Vagina (tissue), 2 donors: ENCODE measurements around the gene LRRC74A. TPM values are rescaled to one million over a fixed set of nuclear protein-coding genes. Genes with fewer than 3 reads are reported as not detected.

ENCODE experiments used
- DNase-seq, 2 donors: peaks; one replicate each; pipeline ENCODE4 v3.0.0-alpha.2; 2017; ENCODE audit errors: extremely low spot score in 2 of 2
- H3K27ac ChIP-seq: fragments of 200-600 bp; sonication (generic); one replicate; pipeline ENCODE4 v1.5.1; 2019
- H3K27me3 ChIP-seq: fragments of 200-600 bp; sonication (generic); one replicate; pipeline ENCODE4 v1.5.1; 2019
- H3K36me3 ChIP-seq, 2 donors: fragments of 200-600 bp; sonication (generic); one replicate each; pipeline ENCODE4 v1.5.1; 2017 to 2019
- H3K4me1 ChIP-seq: fragments of 200-600 bp; sonication (generic); one replicate; pipeline ENCODE4 v1.5.1; 2019
- H3K4me3 ChIP-seq, 2 donors: fragments of 200-600 bp; sonication (generic); 1 replicate in 1 of 2; 2 replicates in 1 of 2; pipeline ENCODE4 v1.5.1; 2016 to 2019
- H3K9me3 ChIP-seq: fragments of 200-600 bp; sonication (generic); one replicate; pipeline ENCODE4 v1.5.1; 2019
- CTCF ChIP-seq, 3 experiments: fragments of 450-650 bp in 2 of 3; fragments of 200-600 bp in 1 of 3; sonication (generic) in 1 of 3; IDR thresholded peaks; one replicate each; pipeline ENCODE4 v1.5.1; 2017 to 2019; ENCODE audit warnings: antibody characterized with exemption in 3 of 3, mild to moderate bottlenecking in 2 of 3, moderate library complexity in 2 of 3
- POLR2A ChIP-seq, 2 donors: fragments of 450-650 bp; IDR thresholded peaks; one replicate each; pipeline ENCODE4 v1.6.1; 2017; ENCODE audit warnings: antibody characterized with exemption in 2 of 2, mild to moderate bottlenecking in 2 of 2, moderate library complexity in 2 of 2
- POLR2AphosphoS5 ChIP-seq, 2 donors: sonication (generic); formaldehyde crosslinking; IDR thresholded peaks; one replicate each; pipeline ENCODE4 v1.9.0; 2017; ENCODE audit warnings: antibody characterized with exemption in 2 of 2, mild to moderate bottlenecking in 2 of 2, low read depth in 1 of 2; ENCODE audit not compliant: insufficient read depth in 1 of 2
- intact Hi-C: fragments of 100-400 bp; cut with DNase I; formaldehyde crosslinking; loops from one replicate; pipeline ENCODE4 v1.15.1; 2023
- total RNA-seq: library from RNA; depleted of rRNA; stranded (reverse); fragments of >200 nt; gene quantifications from one replicate; pipeline ENCODE4 v1.2.3, GENCODE V29; 2016

The LRRC74A gene
- total RNA-seq, 1 donor from 2014 or later, result not detected

DNA sequence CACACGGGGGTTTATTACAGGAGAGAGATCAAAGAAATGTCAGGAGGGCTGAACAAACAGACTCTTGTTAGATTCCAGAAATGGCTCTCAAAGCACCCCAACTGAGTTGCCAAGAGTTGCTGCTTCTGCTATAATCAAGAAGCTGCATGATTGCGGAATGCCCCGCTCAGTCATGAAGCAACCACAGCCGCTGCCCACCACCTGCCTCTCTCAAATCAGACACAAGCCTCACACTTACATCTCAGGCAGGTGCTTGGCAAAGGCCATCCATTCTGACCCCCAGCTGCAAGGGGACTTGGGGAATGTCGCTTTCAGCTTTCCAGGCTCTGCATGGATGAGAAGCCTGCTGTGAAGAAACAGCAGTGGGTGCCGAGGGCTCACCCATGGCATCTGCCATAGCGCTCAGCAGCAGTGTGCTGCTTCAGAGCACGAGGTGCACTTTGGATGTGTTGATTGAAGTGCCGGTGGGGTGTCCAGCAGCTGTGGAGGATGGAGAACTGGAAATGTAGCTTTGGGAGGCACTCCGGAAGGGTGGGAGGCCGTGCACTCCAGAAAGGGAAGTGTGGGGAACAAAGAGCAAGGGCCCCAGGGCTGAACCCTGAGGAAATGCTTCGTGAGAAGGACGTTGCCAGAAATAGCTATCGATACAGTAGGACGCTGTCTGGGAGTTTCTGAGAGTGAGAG, 37.7 kb downstream of the LRRC74A start:
- intact Hi-C loops, result no loop called here
- Histone ChIP-seq H3K4me1 (peaks cover 10% of the 10 kb centered on the region), H3K27me3 (no peaks in the 10 kb centered on the region), H3K36me3 (no peaks in the 10 kb centered on the region), H3K4me3 (no peak overlapping the region), H3K27ac (no peak overlapping the region), H3K9me3 (no peaks in the 10 kb centered on the region)
- DNase-seq, result no peak
- no peak for TF ChIP-seq POLR2A (IDR thresholded peaks at IDR 0.05)
- TF ChIP-seq CTCF (IDR thresholded peaks at IDR 0.05), result no peak
- no peak for TF ChIP-seq POLR2AphosphoS5 (IDR thresholded peaks at IDR 0.05; ENCODE audit: insufficient read depth in 1 of 2, low read depth in 1 of 2)

DNA sequence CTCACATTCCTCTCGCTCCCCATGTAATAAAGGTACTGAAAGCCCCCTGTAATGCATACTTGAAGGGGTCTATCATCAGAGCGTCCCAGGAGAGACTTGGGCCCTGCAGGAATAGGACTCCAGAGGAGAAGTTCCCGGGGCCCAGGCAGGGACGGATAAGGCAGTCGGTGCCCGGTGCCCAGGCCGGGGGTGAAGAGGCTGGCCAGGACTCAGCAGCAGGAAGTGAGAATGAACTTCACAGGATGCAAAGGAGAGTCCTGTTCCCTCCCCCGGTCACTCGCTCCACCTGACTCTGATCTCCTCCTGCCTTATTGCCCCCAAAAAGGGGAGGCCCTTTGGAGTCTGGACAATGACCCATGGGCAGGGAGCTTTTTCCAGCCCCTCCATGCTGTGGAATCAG, 40.2 kb downstream of the LRRC74A start:
- TF ChIP-seq CTCF (IDR thresholded peaks at IDR 0.05), result no peak
- TF ChIP-seq POLR2AphosphoS5 (IDR thresholded peaks at IDR 0.05; ENCODE audit: insufficient read depth in 1 of 2, low read depth in 1 of 2), result no peak
- no peak for TF ChIP-seq POLR2A (IDR thresholded peaks at IDR 0.05)

DNA sequence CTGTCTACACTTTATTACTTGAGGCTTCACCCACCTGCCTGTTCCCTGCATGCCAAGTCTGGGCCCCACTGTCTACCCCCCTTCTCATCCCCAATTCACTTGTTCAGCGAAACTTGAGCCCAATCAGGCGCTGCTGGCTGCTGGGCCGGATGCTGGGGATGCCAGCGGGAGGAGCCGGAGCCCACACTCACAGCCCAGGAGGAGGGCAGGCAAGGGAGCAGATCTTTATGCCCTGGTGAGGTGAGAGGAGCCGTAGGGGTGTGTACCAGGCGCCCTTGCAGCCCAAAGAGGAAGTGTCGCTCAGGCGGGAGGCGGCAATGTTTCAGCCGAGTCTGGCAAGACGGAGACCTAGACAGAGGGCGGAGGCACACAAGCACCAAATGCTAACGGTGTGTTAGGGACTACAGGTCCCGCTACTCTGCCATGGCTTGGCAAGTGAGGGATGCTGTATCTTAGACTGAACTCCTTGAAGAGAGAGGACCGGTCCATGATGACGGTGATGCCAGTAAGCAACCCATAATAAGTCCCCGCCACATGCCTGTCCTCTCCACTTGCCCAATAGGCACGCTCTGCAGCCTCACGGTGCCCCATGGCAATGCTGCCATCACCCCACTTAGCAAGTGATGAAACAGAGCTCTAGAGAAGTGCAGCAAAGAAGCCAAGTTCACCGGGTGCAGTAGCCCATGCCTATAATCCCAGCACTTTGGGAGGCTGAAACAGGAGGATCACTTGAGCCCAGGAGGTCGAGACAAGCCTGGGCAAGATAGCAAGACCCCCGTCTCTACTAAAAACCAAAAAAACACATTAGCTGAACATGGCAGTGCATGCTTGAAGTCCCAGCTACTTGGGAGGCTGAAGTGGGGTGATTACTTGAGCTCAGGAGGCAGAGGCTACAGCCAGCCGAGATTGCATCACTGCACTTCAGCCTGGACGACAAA, 41.6 kb downstream of the LRRC74A start:
- intact Hi-C loops, result no loop called here
- no peak for TF ChIP-seq CTCF (IDR thresholded peaks at IDR 0.05)
- TF ChIP-seq POLR2AphosphoS5 (IDR thresholded peaks at IDR 0.05; ENCODE audit: insufficient read depth in 1 of 2, low read depth in 1 of 2), result no peak
- no peak for TF ChIP-seq POLR2A (IDR thresholded peaks at IDR 0.05)
- DNase-seq, result no peak
- no peak overlapping the region for H3K4me3 ChIP-seq
- H3K27ac ChIP-seq, result no peak overlapping the region
- no peaks in the 10 kb centered on the region for H3K36me3 ChIP-seq
- H3K4me1 ChIP-seq, result peaks cover 10% of the 10 kb centered on the region
- no peaks in the 10 kb centered on the region for H3K27me3 ChIP-seq
- H3K9me3 ChIP-seq, result no peaks in the 10 kb centered on the region

More for the DNA sequence above, 40.2 kb downstream of the LRRC74A start:
- intact Hi-C loops, result no loop called here
- DNase-seq, result no peak
- no peak overlapping the region for H3K27ac ChIP-seq
- no peaks in the 10 kb centered on the region for H3K36me3 ChIP-seq
- no peaks in the 10 kb centered on the region for H3K9me3 ChIP-seq
- H3K4me1 ChIP-seq, result peaks cover 10% of the 10 kb centered on the region
- no peaks in the 10 kb centered on the region for H3K27me3 ChIP-seq
- no peak overlapping the region for H3K4me3 ChIP-seq

DNA sequence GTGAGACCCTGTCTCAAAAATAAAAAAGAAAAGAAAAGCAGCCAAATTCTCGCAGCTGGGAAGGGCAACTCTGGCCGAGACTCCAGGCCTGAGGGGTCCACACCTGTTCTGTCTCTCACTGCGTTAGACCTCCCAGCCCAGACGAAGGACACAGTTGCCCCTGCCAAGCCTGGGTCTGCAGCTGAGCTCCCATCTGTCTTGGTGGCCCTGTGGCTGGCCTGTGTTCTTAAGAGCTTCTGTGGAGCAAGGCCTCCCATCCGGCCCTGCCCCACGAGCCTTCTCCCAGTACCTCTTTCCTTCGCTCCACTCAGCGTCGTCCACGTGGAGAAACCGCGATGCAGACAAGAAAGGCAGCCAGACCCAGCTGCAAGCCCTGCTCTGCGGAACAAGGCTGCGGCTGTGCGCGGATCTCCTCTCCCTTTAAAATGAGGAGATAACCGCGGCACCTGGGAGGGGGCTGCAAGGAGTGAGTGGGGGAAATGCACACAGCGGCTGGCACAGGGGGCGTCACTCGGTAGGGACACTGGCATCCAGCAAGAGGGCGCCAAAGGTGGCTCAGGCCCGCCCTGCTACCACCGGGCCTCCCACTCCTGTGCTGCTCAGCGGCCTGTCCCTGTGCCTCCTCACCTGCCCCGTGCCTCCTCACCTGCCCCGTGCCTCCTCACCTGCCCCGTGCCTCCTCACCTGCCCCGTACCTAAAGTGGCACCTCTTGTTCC, 42.4 kb downstream of the LRRC74A start:
- Histone ChIP-seq H3K9me3 (no peaks in the 10 kb centered on the region), H3K4me1 (peaks cover 10% of the 10 kb centered on the region), H3K27ac (no peak overlapping the region), H3K27me3 (no peaks in the 10 kb centered on the region), H3K36me3 (no peaks in the 10 kb centered on the region), H3K4me3 (no peak overlapping the region)
- intact Hi-C loops, result no loop called here
- no peak for DNase-seq
- TF ChIP-seq POLR2AphosphoS5 (IDR thresholded peaks at IDR 0.05; ENCODE audit: insufficient read depth in 1 of 2, low read depth in 1 of 2) (no peak), CTCF (IDR thresholded peaks at IDR 0.05) (no peak), POLR2A (IDR thresholded peaks at IDR 0.05) (no peak)
